NT2/D1 (cell line): ENCODE results near the gene TGM3.

Source experiments
- SUZ12 ChIP-seq: IDR thresholded peaks from 2 replicates; pipeline ENCODE4 v1.6.1; 2011; ENCODE audit not compliant: insufficient read length, insufficient read depth; ENCODE audit errors: extremely low read depth
- YY1 ChIP-seq: IDR thresholded peaks from 2 replicates; pipeline ENCODE4 v1.6.1; 2011; ENCODE audit not compliant: insufficient read length, insufficient read depth
- ZNF274 ChIP-seq: IDR thresholded peaks from 2 replicates; pipeline ENCODE4 v1.6.1; 2011; ENCODE audit warnings: mild to moderate bottlenecking, low read depth, low read length

- no peak for TF ChIP-seq YY1
- TF ChIP-seq SUZ12, result no peak
- TF ChIP-seq ZNF274, result no peak
These were observed 2.9 kb downstream of the TGM3 start for GRCh38 chr20:2298701-2299100.
